CD4-positive, alpha-beta T cell treated with Interferon alpha-2 for 1 hour (primary cell): ENCODE measurements around the gene ADGRF5.

Experiments used
- DNase-seq, 2 donors: peaks; one replicate each; pipeline ENCODE4 v3.0.0-alpha.2; 2020 to 2022

Gene ADGRF5

DNA sequence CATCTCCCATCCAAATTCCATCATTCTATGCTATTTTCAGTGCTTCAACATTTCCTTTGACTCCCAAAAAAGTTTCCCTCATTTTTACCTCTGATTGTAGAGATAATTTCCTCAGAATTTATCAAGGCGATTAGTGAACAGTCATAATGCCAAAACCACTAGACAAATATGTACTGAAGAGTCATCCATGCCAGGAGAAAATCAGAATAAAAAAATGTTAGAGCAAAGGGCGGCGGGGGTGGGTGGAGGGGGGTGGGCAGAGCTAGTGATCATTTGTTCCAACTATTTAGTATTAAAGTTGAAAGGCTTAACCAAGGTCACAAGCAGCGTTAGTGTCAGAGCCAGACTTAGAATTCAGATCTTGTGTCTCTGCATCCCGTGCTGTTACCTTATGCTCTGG is 5.3 kb upstream of the ADGRF5 start:
- DNase-seq: no peak

DNA sequence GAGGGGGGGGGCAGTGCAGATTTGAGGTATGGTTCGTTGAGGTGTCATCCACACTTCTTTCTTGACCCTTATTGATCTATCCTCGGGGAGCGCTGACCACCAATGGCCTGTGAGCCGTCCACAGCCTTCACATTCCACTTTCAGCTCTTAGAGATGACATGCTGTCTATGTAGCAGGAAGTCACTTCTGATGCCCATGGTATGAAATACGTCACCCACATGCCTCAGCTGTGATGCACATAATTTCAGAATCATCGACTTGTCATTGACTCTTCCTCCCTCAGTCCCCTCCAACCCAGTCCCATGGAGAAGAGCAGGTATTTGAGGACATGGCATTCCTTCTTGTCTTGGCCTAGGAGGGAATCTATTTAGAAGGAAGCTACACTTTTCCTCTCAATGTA is 4.7 kb upstream of the ADGRF5 start:
- DNase-seq: no peak

DNA sequence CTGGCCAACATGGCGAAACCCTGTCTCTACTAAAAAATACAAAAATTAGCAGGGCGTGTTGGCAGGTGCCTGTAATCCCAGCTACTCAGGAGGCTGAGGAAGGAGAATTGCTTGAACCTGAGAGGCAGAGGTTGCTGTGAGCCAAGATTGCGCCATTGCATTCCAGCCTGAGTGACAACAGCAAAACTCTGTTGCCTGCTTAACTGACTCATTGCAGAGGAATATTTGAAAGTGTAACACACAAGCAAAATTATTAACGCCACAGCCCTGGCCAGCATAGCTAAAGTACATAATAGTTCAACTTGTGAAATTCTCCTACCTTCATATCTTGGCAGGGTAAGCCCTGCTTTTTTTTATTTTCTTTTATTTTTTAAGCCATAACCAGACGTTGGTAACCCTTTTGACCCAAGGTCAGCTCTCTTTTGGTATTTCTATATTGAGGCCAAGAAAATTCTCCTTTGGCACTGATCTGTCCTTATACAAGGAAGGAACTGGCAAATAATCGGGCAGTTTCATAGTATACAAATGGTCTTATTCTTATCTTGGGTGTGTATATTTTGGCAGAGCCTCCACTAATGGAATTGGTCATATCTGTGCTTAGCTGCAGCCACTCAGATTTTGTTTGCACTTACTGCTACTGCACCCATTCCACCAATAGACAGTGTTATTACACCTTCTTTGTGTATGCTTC is 4.0 kb upstream of the ADGRF5 start:
- no peak for DNase-seq

DNA sequence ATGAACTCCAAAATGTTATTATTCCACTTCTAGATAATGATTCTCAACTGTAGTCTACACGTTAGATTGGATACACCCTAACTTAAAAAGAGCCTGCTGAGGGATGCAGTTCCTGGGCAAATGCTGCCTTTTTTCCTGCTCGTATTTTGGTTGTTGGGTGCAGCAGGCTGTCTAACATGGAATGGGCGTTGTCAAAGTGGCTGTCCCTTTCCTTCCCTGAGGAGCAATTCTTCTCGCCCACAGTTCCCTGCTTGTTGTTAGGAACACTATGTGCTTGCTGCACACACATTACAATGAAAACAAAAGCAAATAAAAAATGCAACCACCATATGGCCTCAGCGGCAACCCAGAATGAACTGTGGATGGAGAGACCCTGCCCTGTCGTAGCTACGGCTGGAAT is 1.7 kb upstream of the ADGRF5 start:
- DNase-seq: no peak

DNA sequence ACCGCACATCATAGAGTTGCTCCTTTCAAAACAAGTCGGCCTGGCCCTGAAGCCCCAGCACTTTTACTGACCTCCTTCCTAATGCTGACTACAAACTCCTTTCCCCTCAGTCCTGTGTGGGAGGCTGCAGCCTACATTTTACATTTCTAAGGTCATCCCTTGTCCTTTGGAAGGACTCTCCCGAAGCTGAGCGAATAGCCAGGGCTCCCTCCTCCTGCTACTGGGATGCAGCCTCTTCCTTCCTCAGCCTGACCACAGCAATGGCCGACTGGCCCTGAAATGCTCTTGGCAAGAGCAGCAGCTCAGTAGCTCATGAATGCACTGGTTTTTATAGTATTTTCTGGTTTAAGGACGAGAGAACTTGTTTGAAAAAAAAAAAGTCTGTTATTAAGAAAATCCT is 679 bp downstream of the ADGRF5 start:
- DNase-seq: no peak

DNA sequence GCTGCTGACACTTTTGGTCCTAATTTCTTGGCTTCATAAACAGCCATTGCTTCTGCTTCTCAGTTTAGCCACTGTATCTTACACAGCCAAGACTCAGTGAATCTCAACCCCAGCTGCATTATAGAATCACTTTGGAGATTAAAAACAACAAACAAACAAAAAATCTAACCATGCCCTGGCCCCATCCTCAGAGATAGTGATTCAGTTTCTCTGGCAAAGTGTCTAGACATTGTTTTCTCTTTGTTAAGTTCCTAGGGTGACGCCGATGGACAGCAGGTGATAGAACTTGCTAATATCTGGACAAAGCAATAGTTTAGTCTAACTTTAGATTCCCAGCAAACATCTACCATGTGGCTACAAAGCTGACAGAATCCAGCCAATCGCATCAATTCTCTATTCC is 2.9 kb downstream of the ADGRF5 start:
- no peak for DNase-seq

DNA sequence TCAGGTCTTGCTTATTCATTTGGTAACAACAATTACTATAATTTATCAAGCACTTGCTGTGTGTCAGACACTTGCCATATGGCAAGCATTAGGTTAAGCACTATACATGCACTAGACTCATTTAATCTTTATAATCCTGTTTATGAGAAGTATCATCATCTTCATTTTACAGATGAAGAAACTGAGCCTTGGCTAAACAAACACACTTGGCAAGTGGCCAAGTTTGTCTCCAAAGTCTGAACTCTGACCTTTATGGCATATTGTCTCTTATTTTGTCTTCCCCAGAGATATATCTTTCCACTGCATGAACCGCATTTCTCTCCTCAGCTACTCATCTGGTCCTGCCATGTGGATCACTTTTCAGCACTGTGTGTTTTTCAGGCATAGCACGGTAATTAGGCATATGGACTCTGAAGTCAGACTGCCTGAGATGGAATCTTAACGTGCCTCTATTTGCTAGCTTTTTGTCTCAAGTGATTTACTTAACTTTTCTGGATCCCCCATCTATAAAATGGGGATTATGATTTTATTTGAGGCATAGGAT is 4.7 kb downstream of the ADGRF5 start:
- DNase-seq: no peak

DNA sequence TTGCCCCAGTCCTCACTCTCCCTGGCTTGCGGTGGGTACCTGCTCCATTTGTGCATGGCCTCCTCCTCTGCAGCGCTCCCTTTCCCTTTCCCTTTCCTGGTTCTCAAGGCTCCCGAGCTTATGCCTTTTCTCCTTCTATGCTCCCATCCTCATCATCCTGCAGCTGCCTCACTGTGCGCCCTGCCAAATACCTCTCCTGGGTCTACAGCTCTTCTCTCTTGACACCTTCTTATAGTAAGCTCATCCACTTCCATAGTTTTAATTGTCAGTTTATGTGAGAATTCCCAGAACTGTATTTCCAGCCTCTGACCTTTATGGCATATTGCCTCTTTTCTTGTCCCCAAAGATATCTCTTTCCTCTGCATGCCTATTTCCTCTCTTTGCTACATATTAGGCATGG is 5.9 kb downstream of the ADGRF5 start:
- DNase-seq: no peak

DNA sequence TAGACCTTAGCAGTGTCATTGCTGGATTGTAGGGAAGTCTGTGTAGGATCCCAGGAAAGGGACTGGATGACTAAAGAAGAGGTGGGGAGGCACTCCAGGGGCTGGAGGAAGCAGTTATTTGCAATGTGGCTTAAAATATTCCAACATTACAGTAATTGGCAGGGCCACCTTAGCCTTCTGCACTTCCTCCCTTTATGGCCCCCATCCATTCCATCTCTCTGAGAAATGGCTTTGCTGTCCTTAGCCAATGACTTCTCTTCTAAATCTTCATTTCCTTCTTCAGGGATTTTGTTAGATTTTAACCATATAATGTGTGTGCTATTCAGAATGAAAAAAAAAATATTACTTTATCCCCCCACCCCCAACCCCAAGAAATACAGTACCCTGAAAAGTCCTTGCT is 6.4 kb downstream of the ADGRF5 start:
- DNase-seq: no peak

DNA sequence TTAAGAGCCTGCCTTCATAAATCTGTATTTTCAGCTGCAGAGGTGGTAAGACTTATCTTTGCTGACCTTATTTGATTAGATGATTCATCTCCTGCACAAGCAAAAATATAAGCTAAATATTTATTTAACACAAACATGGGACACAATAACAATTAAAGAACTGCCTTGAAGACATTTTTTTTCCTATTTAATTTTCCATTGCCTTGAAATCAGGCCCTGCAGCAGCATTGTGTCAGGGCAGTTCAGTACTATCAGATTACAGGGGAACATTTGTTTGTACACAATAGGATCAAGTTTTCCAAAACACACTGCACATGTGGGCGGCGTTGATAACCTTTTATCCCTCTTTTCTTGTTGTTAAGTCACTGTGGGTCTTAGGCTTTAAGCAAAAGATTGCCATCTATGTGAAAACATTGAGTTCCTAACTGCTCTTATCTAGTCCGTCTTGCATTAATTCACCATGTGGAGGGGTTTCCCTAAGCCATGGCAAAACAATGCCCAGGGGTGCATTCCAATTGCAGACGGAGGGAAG is 7.4 kb downstream of the ADGRF5 start:
- DNase-seq: no peak

DNA sequence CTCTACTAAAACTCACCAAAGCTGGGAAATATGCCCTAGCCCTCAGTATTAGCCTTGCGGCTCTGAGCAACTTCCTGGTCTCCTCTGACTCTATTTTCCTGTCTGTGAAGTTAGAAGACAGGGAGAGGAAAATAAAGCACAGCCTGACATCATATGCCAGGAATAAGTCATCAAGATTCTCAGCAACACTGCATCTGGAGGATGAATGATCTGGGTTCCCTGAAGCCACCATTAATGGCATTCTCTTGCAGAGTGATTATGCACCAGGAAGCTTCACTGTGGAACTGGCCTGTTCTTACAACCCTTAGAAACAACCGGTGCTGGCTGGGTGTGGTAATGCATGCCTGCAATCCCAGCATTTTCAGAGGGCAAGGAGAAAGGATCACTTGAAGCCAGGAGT is 12.4 kb downstream of the ADGRF5 start:
- no peak for DNase-seq

DNA sequence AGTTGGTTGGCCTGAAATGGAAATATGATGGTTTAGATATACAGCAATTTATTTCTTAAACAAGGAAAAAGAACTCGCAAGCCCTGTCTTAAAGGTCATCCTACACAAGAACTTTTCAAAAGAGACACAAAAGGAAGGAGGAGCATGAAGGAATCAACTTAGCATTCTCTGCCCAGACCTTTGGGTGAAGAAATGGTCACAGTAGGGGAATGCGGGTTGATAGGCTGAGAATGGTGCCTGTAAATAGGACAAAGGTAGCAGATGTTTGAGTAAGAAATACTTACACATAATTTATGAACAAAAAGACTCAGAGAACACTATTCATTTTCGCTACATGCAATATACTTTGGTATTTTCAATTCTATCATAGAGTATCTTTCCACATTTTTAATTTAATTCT is 15.0 kb downstream of the ADGRF5 start:
- DNase-seq: no peak

DNA sequence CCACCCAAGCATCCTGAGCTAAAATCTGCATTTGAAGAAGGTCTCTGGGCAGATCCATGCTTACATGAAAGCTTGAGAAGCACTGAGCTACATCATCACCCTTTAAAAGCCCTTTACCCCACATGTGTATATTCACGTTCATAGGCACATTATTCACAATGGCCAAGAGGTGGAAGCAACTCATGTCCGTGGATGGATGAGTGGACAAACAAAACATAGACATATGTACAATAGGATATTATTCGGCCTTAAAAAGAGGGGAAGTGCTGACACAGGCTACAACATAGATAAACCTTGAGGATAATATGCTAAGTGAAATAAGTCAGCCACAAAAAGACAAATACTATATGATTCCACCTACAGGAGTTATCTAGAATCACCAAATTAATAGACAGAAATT is 17.6 kb downstream of the ADGRF5 start:
- no peak for DNase-seq

DNA sequence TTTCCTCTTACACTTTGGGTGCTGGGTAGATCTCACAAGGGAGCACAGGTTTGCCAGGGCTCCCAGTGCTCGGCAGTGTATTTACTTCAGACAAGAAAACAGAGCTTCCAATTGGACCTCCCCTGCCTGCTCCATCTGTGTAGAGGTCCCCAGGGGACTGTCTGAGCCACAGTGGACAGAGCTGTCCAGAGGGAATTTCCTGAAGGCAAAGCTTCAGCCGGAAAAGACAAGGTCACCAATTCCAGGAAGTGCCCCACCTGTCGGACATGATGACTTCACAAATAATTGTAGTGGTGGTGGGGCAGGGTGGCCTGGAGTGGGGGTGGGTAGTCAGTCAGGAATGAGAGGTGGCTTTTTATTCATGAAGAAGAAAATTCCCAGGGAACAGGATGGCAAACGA is 18.6 kb downstream of the ADGRF5 start:
- DNase-seq: no peak

DNA sequence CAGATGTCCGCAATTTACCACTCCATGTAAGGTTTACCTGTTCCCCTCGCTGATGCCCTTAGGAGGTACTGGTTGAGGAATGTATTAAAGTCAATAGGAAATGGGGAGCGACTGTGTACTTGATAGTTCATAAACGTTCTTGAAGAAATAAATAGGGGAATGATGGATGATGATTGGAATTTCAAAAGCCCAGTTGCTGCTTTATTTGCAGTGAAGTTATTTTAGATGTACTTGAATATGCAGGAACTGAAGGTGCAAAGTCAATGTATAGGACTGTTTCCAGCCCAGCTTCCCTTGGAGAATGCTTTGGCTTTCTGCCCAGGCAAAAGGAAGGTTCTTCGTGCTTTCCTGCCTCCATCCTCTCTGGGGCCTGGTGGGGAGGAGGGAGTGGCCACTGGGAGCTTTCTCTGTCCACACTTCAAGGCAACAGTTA is 19.8 kb downstream of the ADGRF5 start:
- DNase-seq: no peak

DNA sequence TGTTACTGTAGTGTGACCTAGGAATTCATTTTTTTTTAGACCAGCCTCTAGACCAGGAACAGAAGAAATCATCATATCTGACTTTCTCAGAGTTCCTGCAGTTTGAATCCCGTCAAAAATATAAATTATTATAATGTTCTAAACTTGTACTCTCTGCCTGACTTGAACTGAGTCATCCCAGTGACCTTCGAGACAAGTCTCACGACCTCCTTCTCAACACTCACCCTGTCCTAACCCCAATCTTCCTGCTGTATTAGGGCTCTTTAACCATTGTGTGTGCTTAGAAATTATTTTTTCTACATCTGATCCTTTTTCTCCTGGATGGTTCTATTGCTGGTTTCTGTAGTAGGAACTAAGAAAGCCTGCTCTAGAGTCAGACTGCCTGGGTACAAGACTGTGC is 21.5 kb downstream of the ADGRF5 start:
- DNase-seq: no peak

DNA sequence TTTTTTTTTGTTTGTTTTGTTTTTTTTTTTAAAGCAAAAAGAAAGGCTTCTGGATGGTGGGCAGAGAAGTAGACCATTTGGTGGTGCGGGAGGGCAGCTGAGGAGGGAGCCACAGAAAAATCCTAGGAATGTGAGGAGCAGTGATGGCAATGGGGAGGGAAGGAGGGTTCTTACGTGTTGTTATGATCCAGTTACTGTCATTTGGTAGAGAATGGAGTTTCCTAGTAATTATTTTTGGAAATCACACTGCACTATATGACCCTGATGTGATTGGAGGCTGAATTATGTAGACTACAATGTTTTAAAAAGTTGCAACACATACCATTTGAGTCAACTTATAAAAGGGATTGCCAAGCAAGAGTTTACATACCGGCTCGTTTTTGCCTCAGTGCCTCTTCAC is 22.1 kb downstream of the ADGRF5 start:
- DNase-seq: no peak

DNA sequence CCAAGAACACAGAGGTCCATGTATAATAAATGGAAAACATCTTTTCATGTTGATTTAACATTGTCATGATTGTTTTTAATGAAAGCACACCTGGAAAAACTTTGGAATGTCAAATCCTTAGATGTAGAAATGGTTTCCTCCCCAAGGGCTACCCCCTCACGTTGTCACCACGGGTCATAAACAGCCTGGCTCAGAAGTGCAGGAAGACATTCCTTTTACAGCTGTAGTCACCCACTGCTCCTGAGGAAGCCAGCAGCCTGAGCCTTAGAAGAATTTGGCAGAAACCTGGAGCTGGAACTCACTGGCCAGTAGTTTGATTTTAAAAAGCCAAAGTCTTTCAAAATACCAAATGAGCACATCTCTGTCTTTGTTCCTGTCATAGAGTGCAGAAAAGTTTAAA is 23.7 kb downstream of the ADGRF5 start:
- DNase-seq: no peak

DNA sequence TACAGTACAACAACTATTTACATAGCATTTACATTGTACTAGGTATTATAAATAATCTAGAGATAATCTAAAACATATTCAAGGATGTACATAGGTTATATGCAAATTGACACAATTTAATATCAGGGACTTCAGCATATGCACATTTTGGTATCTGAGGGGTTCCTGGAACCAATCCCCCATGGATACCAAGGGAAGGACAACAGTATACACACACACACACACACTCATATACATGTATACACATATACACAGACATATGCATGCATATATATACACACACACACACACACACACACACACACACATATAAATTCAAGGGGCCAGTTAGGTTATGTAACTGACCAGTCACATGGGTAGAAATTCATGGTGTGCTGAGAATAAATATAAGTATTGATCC is 24.9 kb downstream of the ADGRF5 start:
- DNase-seq: no peak

DNA sequence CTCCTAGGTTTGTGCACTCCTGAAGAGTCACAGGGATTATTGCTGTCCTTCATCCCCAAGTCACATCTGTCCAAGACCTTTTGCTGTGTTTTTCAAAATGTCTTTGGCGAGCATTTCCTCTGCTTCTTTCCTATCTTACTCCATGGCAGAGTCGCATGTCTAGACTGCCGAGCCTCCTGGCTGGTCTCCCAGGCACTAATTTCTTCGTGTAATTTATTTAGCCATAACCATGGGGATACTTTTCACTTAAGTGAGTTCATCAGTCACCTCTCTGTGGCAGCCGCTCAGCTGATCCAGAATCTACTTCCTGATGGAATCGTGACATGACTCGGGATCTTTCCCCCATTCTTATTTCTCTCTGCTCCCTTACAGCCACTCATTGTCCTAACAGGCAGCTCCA is 25.8 kb downstream of the ADGRF5 start:
- no peak for DNase-seq

DNA sequence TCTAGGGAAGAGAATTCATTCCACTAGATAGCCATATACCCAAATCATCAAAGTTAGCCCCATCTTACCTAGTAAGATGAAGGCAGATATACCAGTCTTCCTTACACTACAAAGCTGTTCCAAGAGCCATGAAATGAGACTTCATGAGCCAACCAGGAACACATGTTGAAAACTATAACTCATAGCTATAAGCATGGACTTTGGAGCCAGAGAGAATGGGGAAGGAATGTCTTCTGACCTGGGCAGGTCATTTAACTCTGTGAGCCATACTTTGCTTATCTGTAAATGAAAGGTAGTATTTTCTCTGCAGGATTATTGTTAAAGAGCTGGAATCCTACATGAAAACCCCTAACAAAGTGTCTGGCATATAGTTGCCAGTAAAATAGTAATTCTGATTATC is 27.3 kb downstream of the ADGRF5 start:
- DNase-seq: no peak

DNA sequence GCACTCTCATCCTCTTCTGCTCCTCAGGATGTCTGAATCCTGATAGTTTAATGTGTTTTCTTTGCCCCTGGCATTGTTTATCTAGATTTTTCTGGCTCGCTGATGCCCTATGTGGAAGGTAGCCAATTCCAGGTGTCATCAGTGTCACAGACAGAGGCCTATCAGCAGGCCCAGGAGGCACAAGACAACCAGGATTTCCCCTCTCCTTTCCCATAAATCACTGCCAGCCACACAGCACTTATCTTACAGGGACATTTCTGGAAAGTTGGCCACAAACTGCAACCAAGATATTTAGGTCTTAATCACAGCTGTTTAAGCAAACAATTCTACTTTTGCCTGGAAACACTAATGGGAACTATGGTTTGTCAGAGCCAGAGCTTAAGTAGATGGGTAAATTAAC is 28.1 kb downstream of the ADGRF5 start:
- no peak for DNase-seq

DNA sequence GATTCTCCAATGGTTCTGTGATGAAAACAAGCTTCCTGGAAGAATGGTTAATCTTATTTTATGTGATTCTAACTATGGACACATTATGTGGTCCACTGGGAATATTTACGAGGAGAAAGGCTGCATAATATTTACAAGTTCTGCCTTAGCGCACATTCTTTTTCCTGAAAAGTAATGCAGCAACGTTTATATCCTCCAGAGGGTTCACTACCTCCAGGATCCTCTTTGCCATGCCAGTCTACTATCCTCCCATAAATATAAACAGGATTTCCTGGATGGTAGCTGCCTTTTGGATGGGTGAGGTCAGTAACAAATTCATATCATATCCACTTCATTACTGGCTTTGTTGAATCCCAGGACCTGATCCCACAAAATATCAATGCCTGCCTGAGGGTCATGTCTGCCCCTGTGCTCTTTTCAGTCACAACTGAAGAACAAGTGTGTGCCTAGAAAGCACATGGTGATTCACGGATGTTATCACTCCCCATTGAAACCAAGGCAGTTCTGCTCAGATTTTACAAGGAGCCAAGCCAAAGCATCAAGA is 30.4 kb downstream of the ADGRF5 start:
- no peak for DNase-seq

DNA sequence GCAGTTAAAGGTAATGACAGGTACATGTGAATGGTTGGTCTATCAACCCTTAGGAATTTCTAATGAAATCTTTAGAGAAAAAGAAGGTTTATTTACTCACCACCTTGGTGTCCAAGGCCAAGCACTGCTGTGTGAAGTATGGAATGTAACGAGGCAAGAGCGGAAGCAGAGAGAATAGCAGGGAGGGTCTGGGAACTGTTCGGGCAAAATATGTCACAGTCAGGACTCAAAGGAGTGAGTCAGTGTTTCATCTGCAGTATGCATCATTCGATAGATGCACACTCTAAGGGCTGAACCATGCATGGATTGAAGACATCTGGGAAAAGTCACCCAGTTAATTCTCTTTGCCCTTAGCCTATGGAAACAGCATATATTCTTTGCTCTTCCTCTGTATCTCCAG is 33.2 kb downstream of the ADGRF5 start:
- DNase-seq: no peak

DNA sequence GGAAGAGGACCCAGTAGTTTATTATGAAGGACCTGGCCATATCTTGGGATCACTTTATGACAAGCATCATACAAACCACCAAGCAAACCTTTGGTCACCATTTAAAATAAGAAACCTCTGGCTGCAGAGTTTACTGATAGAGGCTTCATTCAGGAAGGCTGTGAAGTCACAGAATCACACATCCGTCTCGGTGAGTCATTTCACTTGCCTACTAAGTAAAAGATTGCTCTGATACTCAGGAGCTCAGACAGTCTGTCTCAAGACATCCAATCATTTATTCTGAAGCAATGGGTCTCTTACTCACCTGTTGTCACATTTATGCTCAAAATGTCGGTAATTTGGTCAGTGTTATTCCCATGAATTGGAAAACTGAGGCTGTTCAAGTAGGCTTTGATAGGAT is 33.7 kb downstream of the ADGRF5 start:
- no peak for DNase-seq
